Spleen (tissue), 11 donors: Measurements from ENCODE around the gene ZSCAN1. TPM values are rescaled to one million over a fixed set of nuclear protein-coding genes. Genes with fewer than 3 reads are reported as not detected.

Source experiments
- DNase-seq: peaks from one replicate; pipeline ENCODE4 v3.0.0-alpha.2; 2020
- H3K27ac ChIP-seq, 8 donors: fragments of 200-600 bp; sonication (generic) in 7 of 8; 1 replicate in 4 of 8; 2 replicates in 4 of 8; pipeline versions ENCODE4 v1.5.0 to v1.8.0; 2016 to 2021; ENCODE audit warnings: inconsistent platforms in 4 of 8, mild to moderate bottlenecking in 4 of 8, moderate library complexity in 1 of 8
- H3K27me3 ChIP-seq, 7 donors: fragments of 200-600 bp; sonication (generic) in 6 of 7; replicated peaks in 1 of 7; 1 replicate in 4 of 7; 2 replicates in 3 of 7; pipeline versions ENCODE4 v1.5.0 to v1.8.0; 2016 to 2021; ENCODE audit warnings: inconsistent platforms in 3 of 7, mild to moderate bottlenecking in 1 of 7
- H3K36me3 ChIP-seq, 6 donors: fragments of 200-600 bp; sonication (generic) in 5 of 6; 1 replicate in 4 of 6; 2 replicates in 2 of 6; pipeline versions ENCODE4 v1.5.0 to v1.8.0; 2016 to 2021; ENCODE audit warnings: inconsistent platforms in 2 of 6
- H3K4me1 ChIP-seq, 6 donors: fragments of 200-600 bp; sonication (generic) in 5 of 6; 1 replicate in 3 of 6; 2 replicates in 3 of 6; pipeline versions ENCODE4 v1.5.0 to v1.8.0; 2016 to 2021; ENCODE audit warnings: inconsistent platforms in 3 of 6
- H3K4me3 ChIP-seq, 8 donors: fragments of 200-600 bp; sonication (generic) in 7 of 8; 1 replicate in 4 of 8; 2 replicates in 4 of 8; pipeline versions ENCODE4 v1.5.0 to v1.8.0; 2016 to 2021; ENCODE audit warnings: inconsistent platforms in 4 of 8, mild to moderate bottlenecking in 4 of 8, moderate library complexity in 2 of 8
- H3K9me3 ChIP-seq, 8 donors: fragments of 200-600 bp; sonication (generic) in 7 of 8; 1 replicate in 4 of 8; 2 replicates in 4 of 8; pipeline versions ENCODE4 v1.5.0 to v1.8.0; 2016 to 2021; ENCODE audit warnings: inconsistent platforms in 4 of 8
- CTCF ChIP-seq, 11 experiments: fragments of 200-600 bp in 7 of 11; fragments of 450-650 bp in 4 of 11; sonication (generic) in 4 of 11; IDR thresholded peaks in 8 of 11; conservative IDR thresholded peaks in 3 of 11; 1 replicate in 7 of 11; 2 replicates in 4 of 11; pipeline versions ENCODE4 v1.4.0 to v1.8.0; 2016 to 2021; ENCODE audit warnings: antibody characterized with exemption in 11 of 11, inconsistent platforms in 4 of 11, mild to moderate bottlenecking in 1 of 11
- POLR2A ChIP-seq, 3 donors: fragments of 450-650 bp; IDR thresholded peaks; one replicate each; pipeline ENCODE4 v1.5.1; 2017; ENCODE audit warnings: antibody characterized with exemption in 3 of 3, mild to moderate bottlenecking in 1 of 3
- POLR2AphosphoS5 ChIP-seq, 3 donors: sonication (generic); formaldehyde crosslinking; IDR thresholded peaks; one replicate each; pipeline ENCODE4 v1.5.1; 2017; ENCODE audit warnings: antibody characterized with exemption in 3 of 3
- WGBS, 5 donors: extraction: QIAGEN DNeasy Blood & Tissue Kit in 3 of 5; methylation state at CpG; one replicate each; pipeline versions ENCODE4 v1.1.5 to v1.1.7; 2013 to 2018; 5-methylcytosine and 5-hydroxymethylcytosine counted together
- intact Hi-C: fragments of 100-400 bp; cut with DNase I; formaldehyde crosslinking; loops from one replicate; pipeline ENCODE4 v1.15.0; 2023; ENCODE audit warnings: low total_unique reads
- polyA plus RNA-seq, 3 donors: library from polyadenylated mRNA; stranded (reverse); fragments of 200-250 nt; gene quantifications; one replicate each; pipeline ENCODE4 v1.2.1, GENCODE V29; 2013
- total RNA-seq, 7 donors: library from RNA; depleted of rRNA in 3 of 7; stranded (reverse); fragments of >200 nt in 3 of 7; fragmentation: NEBNext Ultra II Directional in 4 of 7; extraction: Animal tissue kit (Norgen Biotek cat#: 25700) in 4 of 7; gene quantifications; one replicate each; pipeline versions ENCODE4 v1.1.0 to v1.2.1, GENCODE V29; 2016 to 2021
- donor health status: healthy with polysubstance abuse.
- donor health status: DM: no; HTN: no; CAD: no; lungs with moderate emphysema.
- donor health status: DM: no; HTN: no; CAD: no.
- donor health status: Bipolar disorder and iron deficiency.
- donor health status: healthy.
- donor health status: DM: no; HTN: no; CAD: no.
- donor health status: DM: yes; HTN: yes; CAD: no.

ZSCAN1 gene
- total and polyA plus RNA-seq, 10 donors, result 0.08 to 0.24 TPM; not detected in 8

GRCh38 chr19:58042495-58043340 lies 8.9 kb downstream of the ZSCAN1 start:
- H3K36me3 ChIP-seq, result no peaks in the 10 kb centered on the region
- intact Hi-C loops, result no loop called here
- H3K27ac ChIP-seq, result no peak overlapping the region
- TF ChIP-seq POLR2A (IDR thresholded peaks at IDR 0.05) (no peak), POLR2AphosphoS5 (IDR thresholded peaks at IDR 0.05) (no peak), CTCF (IDR thresholded peaks at IDR 0.05 in 8 of 11, conservative IDR thresholded peaks at IDR 0.05 in 3 of 11) (no peak)
- peaks cover 0 to 21% (median 4%) of the 10 kb centered on the region in 7 donors for H3K27me3 ChIP-seq
- H3K4me3 ChIP-seq, result peak overlapping the region in 1 of 8 donors; percentile 5
- H3K9me3 ChIP-seq, result peaks cover 0 to 100% (median 98%) of the 10 kb centered on the region in 8 donors
- no peak for DNase-seq
- 40 to 60% (median 51%) methylated on average over 35 to 54 of the region's 54 CpGs for WGBS, 5 donors
- H3K4me1 ChIP-seq, result no peaks in the 10 kb centered on the region

- no peaks in the 10 kb centered on the region for H3K4me1 ChIP-seq
- DNase-seq, result no peak
- no peak overlapping the region for H3K4me3 ChIP-seq
- H3K9me3 ChIP-seq, result peaks cover 0 to 100% (median 98%) of the 10 kb centered on the region in 8 donors
- 63 to 83% (median 70%) methylated on average over 30 to 42 of the region's 42 CpGs for WGBS, 5 donors
- TF ChIP-seq CTCF (IDR thresholded peaks at IDR 0.05 in 8 of 11, conservative IDR thresholded peaks at IDR 0.05 in 3 of 11) (no peak), POLR2A (IDR thresholded peaks at IDR 0.05) (no peak), POLR2AphosphoS5 (IDR thresholded peaks at IDR 0.05) (no peak)
- intact Hi-C loops, result no loop called here
- peaks cover 0 to 6% (median 0%) of the 10 kb centered on the region in 7 donors for H3K27me3 ChIP-seq
- no peaks in the 10 kb centered on the region for H3K36me3 ChIP-seq
- no peak overlapping the region for H3K27ac ChIP-seq
Observed at GRCh38 chr19:58044391-58044790, 10.6 kb downstream of the ZSCAN1 start.

- Histone ChIP-seq H3K4me3 (no peak overlapping the region), H3K4me1 (no peaks in the 10 kb centered on the region), H3K9me3 (peaks cover 0 to 100% (median 100%) of the 10 kb centered on the region in 8 donors), H3K27ac (no peak overlapping the region), H3K27me3 (peaks cover 0 to 6% (median 0%) of the 10 kb centered on the region in 7 donors), H3K36me3 (no peaks in the 10 kb centered on the region)
- intact Hi-C loops, result no loop called here
- no peak for TF ChIP-seq POLR2A (IDR thresholded peaks at IDR 0.05)
- TF ChIP-seq CTCF (IDR thresholded peaks at IDR 0.05 in 8 of 11, conservative IDR thresholded peaks at IDR 0.05 in 3 of 11), result no peak
- TF ChIP-seq POLR2AphosphoS5 (IDR thresholded peaks at IDR 0.05), result no peak
- 92 to 96% (median 95%) methylated on average over 25 to 26 of the region's 26 CpGs for WGBS, 5 donors
- DNase-seq, result no peak
Observed at GRCh38 chr19:58044886-58045285, 11.1 kb downstream of the ZSCAN1 start.

- H3K27me3 ChIP-seq, result peaks cover 0 to 6% (median 0%) of the 10 kb centered on the region in 7 donors
- H3K4me3 ChIP-seq, result no peak overlapping the region
- no peaks in the 10 kb centered on the region for H3K36me3 ChIP-seq
- H3K4me1 ChIP-seq, result no peaks in the 10 kb centered on the region
- WGBS, 5 donors, result 93 to 95% (median 94%) methylated on average over 23 to 24 of the region's 24 CpGs
- intact Hi-C loops, result no loop called here
- H3K27ac ChIP-seq, result no peak overlapping the region
- peaks cover 0 to 100% (median 100%) of the 10 kb centered on the region in 8 donors for H3K9me3 ChIP-seq
- no peak for DNase-seq
- TF ChIP-seq POLR2A (IDR thresholded peaks at IDR 0.05) (no peak), POLR2AphosphoS5 (IDR thresholded peaks at IDR 0.05) (no peak), CTCF (IDR thresholded peaks at IDR 0.05 in 8 of 11, conservative IDR thresholded peaks at IDR 0.05 in 3 of 11) (no peak)
Observed at GRCh38 chr19:58045411-58046050, 11.7 kb downstream of the ZSCAN1 start.
